T-helper 1 cell treated with Interleukin-12 subunit alpha and Interleukin-12 subunit beta and Interleukin-4 antibody, amounts not matched to agents 30 ng/mL and 1 ng/mL, for 36 hours (primary cell): ENCODE data around the gene RINT1. TPM values are rescaled to one million over a fixed set of nuclear protein-coding genes. Genes with fewer than 3 reads are reported as not detected.
"Not testable (repeated sequence)": the region's sequence is repeated elsewhere in the genome, so short reads cannot be mapped to it uniquely, and the experiment has no call there.

Experiments used
- intact Hi-C: fragments of 100-400 bp; cut with micrococcal nuclease; formaldehyde crosslinking; loops from one replicate; pipeline ENCODE4 v1.15.1; 2024
- total RNA-seq: library from RNA; stranded (reverse); gene quantifications from 2 replicates; pipeline ENCODE4 v1.2.3, GENCODE V29; 2022

Gene RINT1
- total RNA-seq, 1 donor from 2014 or later: 24.0 TPM

- intact Hi-C loops: no loop called here
Measured at GRCh38 chr7:105594034-105594433, 62.0 kb downstream of the RINT1 start.

DNA sequence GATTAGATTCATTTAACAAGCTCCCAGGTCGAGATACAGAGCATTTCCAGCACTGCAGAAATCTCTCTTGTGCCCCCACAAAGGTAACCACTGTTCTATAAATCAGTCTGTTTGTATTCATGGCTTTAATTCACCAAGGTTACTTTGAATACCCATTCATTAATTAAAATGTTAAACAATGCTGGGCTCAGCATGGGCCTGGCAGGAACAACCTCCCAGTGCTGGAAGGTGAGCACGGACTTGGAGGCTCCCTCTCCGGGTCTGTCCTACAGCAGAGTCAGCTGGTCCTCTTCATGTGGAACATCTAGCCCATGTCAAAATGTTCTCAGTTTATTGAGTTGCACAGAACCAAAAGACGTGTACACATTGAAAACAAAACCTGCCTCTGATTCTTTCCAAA lies 64.9 kb downstream of the RINT1 start:
- intact Hi-C loops: no loop called here

GRCh38 chr7:105599080-105599479 lies 67.1 kb downstream of the RINT1 start:
- intact Hi-C loops: not testable (repeated sequence)

DNA sequence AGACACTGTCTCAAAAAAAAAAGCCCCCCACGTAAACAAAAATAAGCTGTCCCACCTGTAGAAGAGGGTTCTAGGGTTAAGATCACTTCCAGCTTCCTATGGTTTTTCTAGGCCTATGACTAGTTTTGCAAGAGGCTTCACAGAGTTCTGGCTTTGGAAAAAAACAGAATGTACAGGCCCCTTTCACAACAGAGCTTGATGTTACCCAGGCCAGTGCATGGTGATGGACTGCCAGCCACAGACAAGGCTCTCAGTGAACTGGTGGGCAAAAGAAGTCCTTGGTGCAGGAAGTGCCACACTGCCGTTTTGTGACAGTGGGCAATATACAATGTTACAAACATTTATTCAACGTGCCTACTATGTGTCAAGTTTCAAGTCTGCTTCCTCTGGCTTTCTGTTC lies 67.5 kb downstream of the RINT1 start:
- intact Hi-C loops: no loop called here

DNA sequence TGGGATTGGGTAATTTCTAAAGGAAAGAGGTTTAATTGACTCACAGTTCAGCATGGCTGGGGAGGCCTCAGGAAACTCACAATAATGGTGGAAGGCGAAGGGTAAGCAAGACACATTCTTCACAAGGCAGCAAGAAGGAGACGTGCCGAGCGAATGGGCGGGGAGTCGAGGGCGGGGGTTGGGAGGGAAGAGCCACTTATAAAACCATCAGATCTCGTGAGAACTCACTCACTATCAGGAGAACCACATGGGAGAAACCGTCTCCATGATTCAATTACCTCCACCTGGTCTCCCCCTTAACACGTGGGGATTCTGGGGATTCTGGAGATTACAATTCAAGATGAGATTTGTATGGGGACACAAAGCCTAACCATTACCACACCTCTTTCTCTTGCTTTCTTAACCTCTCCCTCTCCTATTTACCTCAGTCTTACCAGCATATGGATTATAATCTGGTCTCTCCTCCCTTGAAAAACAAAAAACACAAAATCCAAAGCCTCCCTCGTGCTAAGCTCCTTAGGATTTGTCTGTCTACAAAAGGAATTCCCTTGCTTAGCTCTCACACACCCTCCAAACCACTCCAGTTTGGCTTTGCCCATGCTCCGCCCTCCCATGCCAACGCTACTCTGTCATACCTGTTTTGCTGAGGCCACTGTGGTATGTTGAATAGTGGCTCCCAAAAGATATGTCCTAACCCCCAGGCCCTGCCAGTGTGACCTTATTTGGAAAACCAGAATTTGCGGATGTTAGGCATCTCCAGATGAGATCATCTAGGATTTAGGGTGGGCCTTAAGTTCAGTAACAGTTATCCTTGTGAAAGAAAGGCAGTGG lies 68.9 kb downstream of the RINT1 start:
- intact Hi-C loops: no loop called here

- intact Hi-C loops: no loop called here
Measured at GRCh38 chr7:105602325-105603305, 70.6 kb downstream of the RINT1 start.

GRCh38 chr7:105610165-105610930 lies 78.3 kb downstream of the RINT1 start:
- intact Hi-C loops: no loop called here

DNA sequence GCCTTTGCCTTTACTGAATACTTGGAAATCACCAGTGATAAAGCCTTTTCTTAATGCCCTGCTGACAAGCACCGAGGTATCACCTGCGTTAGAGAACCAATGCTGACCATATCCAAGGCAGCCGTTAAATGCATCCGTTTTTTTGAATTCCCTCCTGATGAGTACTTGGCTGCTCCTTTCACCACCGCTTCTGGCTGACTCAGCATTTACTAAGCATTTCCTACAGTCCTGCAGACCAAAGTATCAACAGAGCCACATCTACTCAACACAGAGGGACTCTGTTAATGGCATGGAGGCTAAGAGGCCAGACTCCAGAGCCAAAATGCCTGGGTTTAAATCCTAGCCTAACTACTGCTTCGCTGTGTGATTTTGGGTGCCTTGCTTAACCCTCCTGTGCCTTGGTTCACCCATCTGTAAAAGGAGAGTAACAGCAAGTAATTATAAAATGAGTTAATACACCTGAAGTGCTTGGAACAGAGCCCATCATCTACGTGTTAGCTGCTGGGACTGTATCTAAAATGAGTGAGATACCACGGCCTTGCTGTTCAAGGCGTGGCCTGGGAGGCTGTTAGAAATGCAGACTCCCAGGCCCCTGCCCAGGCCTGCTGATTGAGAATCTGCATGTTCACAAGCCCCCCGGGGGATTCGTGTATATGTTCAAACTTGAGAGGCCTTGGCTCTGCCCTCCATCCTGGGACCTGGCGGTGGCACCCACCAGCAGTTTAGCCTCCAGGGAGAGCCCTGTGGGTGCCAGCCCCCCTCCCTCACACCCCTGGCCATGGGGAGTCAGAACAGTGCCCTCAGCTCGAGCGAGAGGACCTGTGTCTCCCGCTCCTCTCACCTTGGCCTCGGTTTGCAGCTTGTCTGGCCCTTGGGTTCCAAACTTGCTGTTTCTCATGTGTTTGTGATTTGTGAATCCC lies 80.1 kb downstream of the RINT1 start:
- intact Hi-C loops: no loop called here

GRCh38 chr7:105612806-105613205 lies 80.8 kb downstream of the RINT1 start:
- intact Hi-C loops: no loop called here

GRCh38 chr7:105613611-105614330 lies 81.8 kb downstream of the RINT1 start:
- intact Hi-C loops: no loop called here

- intact Hi-C loops: no loop called here
Measured at GRCh38 chr7:105614341-105614840, 82.4 kb downstream of the RINT1 start.

Other genes starting within 250 kb of the RINT1 start
- gene SRPK2, start 143.3 kb upstream of the RINT1 start, total RNA-seq: 44.2 and 47.3 TPM in 2 replicates
- 14.2 and 15.1 TPM in 2 replicates for gene PUS7, start 9.9 kb upstream of the RINT1 start, total RNA-seq
- not detected in 2 replicates for gene EFCAB10, start 49.3 kb downstream of the RINT1 start, total RNA-seq